PFSK-1 (cell line): ENCODE data around the gene ECEL1.

Source experiments
- POLR2AphosphoS5 ChIP-seq: IDR thresholded peaks from 2 replicates; pipeline ENCODE4 v1.6.1; 2012; ENCODE audit warnings: low read depth, mild to moderate bottlenecking, control low read depth, low read length, moderate library complexity
- TAF1 ChIP-seq: IDR thresholded peaks from 2 replicates; pipeline ENCODE4 v1.6.1; 2012; ENCODE audit warnings: low read length, control low read depth, borderline replicate concordance; ENCODE audit not compliant: insufficient read depth
- TF ChIP-seq, protein P1 (sequence below), 2 experiments: IDR thresholded peaks; 2 replicates each; pipeline versions ENCODE4 v1.6.1 to v1.8.0; 2011 to 2012; ENCODE audit warnings: low read depth in 2 of 2, low read length in 2 of 2, control low read depth in 1 of 2, inconsistent platforms in 1 of 2, mild to moderate bottlenecking in 1 of 2, moderate library complexity in 1 of 2; ENCODE audit not compliant: insufficient read depth in 1 of 2

DNA sequence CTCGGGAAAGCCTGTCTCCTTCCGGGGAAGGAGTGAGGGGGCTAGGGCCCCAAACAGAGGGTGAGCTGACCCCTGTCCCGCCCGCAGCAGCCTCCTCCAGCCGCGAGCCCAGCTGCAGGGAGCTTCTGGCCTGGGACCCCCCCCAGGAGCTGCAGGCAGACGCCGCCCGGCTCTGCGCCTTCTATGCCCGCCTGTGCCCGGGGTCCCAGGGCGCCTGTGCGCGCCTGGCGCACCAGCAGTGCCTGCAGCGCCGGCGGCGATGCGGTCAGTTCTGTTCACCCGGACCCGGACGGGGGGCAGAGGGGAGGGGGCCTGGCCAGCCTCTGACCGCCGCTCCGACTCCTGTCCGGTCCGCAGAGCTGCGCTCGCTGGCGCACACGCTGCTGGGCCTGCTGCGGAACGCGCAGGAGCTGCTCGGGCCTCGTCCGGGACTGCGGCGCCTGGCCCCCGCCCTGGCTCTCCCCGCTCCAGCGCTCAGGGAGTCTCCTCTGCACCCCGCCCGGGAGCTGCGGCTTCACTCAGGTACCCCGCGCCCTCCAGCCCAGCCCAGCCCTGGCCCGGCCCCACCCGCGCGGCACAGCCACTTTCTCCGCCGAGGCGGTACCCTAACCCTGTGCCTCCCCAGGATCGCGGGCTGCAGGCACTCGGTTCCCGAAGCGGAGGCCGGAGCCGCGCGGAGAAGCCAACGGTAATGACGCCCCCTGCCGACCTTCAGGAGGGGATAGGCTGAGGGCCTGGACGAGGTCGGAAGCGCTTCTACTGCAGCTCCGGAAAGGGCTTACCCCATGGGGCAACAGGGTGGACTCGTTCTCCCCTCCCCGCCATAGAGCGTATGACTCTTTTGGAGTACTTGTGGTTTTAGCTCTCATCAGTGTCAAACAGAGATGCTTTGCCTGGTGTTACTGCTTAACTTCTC lies 36.3 kb upstream of the ECEL1 start:
- TF ChIP-seq POLR2AphosphoS5 = no peak
- TF ChIP-seq TAF1 = no peak
- TF ChIP-seq, protein P1, sequence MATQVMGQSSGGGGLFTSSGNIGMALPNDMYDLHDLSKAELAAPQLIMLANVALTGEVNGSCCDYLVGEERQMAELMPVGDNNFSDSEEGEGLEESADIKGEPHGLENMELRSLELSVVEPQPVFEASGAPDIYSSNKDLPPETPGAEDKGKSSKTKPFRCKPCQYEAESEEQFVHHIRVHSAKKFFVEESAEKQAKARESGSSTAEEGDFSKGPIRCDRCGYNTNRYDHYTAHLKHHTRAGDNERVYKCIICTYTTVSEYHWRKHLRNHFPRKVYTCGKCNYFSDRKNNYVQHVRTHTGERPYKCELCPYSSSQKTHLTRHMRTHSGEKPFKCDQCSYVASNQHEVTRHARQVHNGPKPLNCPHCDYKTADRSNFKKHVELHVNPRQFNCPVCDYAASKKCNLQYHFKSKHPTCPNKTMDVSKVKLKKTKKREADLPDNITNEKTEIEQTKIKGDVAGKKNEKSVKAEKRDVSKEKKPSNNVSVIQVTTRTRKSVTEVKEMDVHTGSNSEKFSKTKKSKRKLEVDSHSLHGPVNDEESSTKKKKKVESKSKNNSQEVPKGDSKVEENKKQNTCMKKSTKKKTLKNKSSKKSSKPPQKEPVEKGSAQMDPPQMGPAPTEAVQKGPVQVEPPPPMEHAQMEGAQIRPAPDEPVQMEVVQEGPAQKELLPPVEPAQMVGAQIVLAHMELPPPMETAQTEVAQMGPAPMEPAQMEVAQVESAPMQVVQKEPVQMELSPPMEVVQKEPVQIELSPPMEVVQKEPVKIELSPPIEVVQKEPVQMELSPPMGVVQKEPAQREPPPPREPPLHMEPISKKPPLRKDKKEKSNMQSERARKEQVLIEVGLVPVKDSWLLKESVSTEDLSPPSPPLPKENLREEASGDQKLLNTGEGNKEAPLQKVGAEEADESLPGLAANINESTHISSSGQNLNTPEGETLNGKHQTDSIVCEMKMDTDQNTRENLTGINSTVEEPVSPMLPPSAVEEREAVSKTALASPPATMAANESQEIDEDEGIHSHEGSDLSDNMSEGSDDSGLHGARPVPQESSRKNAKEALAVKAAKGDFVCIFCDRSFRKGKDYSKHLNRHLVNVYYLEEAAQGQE (IDR thresholded peaks at IDR 0.05; ENCODE audit: insufficient read depth in 1 of 2, low read depth in 2 of 2, low read length in 2 of 2) = no peak
